GM18517 (cell line): Measurements from ENCODE around the gene NDUFV2.

ENCODE experiments used
- ATAC-seq: cut with Tn5 transposase; IDR thresholded peaks from one replicate; pipeline ENCODE4 v1.9.1; 2021; ENCODE audit warnings: mild to moderate bottlenecking, moderate library complexity; ENCODE audit not compliant: unreplicated experiment

The NDUFV2 gene

GRCh38 chr18:9102508-9103375 is at the start of gene NDUFV2:
Gene NDUFV2, plus strand, starts transcription at chr18:9102699. Its CDS starts 45 bp downstream, at chr18:9102744.
- ATAC-seq = peak; percentile 82

GRCh38 chr18:9053814-9054213 is 48.7 kb upstream of the NDUFV2 start:
- ATAC-seq = no peak

DNA sequence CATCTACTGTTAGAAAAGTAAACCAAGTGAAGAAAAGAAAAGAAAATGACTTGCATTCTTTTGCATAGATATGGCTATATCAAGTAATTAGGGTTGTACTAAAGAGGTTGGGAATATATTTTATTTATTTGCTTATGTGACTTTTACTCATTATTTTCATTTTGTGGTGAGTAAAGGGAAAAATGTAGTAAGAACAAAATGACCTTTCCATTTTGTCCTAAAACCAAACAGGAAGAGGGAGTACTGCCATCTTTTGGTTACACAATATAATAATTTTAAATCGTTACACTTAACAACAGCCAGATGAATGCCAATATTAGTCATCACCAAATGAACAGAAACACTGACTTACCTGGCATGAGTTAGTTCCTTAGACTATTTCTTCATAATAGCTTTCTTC is 47.3 kb upstream of the NDUFV2 start:
- peak; percentile 73 for ATAC-seq

DNA sequence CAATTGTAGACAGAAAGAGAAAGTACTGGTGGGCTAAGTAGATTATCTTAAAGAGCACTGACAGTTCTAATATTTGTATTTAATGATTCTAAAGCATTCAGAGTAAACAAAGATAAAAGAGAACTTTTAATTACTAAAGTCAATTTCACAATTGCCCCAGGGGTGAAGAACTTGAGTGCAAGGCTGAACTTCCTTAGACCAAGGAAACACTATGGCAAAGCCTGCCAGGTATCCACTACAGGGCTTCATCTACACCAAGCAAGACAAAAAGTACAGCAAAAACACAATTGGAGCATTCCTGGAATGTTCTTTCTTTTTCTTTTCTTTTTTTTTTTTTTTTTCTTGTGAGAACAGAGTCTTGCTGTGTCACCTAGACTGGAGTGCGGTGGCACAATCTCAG is 46.9 kb upstream of the NDUFV2 start:
- peak; percentile 11 for ATAC-seq

- no peak for ATAC-seq
These were observed 44.9 kb upstream of the NDUFV2 start for GRCh38 chr18:9057646-9058045.

- ATAC-seq = no peak
These were observed 44.1 kb upstream of the NDUFV2 start for GRCh38 chr18:9058406-9058805.

DNA sequence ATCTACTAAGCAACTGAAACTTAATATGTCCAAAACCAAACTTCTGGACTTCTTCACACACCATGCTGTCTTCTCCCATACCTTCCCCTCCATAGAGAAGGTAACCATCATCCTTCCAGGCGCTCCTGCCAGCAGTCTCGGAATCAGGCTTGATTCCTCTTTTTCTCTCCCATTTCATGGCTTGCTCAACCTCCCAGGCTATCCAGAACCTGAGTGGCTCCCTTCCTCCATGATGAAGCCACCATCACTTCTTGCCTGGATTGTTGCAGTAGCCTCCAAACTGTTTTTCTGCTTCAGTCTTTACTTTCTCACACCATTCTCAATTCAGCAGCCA is 40.1 kb upstream of the NDUFV2 start:
- ATAC-seq = peak; percentile 1

DNA sequence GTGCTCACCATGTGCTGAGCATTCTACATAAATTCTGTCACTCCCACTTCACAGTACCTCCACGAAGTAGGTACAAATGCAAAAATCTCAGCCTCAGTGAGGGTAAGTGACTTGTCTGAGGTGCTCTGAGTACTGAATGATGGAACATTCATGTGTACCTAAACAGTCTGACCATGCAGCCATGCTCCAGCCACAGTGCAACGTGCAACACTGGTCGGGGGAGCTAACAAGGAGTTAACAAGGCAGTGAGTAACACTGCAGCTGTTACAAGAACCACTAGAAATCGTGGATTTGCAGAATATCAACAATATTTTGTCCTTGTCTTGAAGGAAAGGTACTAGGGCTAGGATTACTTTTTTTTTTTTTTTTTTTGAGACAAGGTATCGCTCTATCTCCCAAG is 36.6 kb upstream of the NDUFV2 start:
- ATAC-seq = no peak

GRCh38 chr18:9066358-9066757 is 36.1 kb upstream of the NDUFV2 start:
- peak; percentile 22 for ATAC-seq

DNA sequence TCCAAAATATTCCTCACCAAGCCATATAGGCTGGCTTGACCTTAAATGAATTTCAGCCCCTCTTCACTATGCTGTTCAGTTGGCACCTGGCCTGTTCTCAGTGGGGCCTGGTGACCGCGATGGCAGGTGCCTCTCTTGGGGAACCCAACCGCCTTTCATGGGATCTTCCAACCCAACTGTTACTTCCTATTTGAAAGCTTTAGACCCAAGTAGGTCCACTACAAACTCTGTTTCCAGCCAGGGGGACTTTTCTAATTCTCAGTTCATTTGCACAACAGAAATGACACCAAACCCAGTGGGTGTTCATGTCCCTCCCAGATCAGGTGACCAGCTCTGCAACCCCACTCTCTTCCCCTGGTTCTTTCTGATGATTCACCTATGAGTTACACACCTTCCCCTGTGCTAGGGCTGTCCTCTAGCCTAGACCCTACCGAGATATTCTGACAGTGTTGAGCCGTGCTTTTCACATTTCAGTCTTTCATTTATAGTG is 35.6 kb upstream of the NDUFV2 start:
- ATAC-seq = peak; percentile 63

DNA sequence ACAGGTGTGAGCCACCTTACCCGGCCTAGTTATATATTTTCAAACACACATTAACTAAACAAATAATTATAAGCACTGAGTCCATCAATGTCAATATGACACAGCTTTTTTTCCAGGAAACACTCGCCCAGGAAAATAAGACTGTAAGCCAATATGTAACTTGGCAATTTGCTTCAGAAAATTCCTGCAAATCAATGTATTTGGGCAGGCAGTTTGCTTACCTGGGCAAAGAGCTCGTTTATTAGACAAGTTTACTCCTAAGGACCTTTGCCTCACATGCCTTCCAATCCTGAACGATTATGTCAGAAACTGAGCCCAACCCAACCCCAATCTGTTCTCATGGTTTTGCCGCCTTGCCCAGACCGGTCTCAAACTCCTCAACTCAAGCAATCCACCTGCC is 34.7 kb upstream of the NDUFV2 start:
- ATAC-seq = no peak

GRCh38 chr18:9068346-9068745 is 34.2 kb upstream of the NDUFV2 start:
- ATAC-seq = no peak

DNA sequence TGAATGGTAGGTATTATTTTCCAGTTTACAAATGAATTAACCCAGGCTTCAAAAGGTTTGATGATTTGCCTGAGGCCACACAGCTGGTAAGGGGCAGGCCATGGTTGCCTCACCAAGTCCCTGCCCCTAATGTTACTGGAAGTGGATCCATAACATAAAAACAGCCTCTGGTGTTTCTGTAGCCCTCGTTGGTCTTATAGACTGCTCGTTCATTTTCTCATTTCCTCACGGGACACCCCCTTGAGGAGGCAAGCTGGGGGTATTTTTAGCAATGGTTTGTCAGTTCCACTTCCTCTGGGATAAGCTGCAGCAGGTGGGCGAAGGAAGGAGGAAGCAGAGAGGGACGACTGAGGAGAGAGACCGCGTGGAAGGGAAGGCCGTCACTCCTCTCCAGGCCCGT is 32.9 kb upstream of the NDUFV2 start:
- ATAC-seq = no peak

- ATAC-seq = no peak
These were observed 32.3 kb upstream of the NDUFV2 start for GRCh38 chr18:9070212-9070611.

DNA sequence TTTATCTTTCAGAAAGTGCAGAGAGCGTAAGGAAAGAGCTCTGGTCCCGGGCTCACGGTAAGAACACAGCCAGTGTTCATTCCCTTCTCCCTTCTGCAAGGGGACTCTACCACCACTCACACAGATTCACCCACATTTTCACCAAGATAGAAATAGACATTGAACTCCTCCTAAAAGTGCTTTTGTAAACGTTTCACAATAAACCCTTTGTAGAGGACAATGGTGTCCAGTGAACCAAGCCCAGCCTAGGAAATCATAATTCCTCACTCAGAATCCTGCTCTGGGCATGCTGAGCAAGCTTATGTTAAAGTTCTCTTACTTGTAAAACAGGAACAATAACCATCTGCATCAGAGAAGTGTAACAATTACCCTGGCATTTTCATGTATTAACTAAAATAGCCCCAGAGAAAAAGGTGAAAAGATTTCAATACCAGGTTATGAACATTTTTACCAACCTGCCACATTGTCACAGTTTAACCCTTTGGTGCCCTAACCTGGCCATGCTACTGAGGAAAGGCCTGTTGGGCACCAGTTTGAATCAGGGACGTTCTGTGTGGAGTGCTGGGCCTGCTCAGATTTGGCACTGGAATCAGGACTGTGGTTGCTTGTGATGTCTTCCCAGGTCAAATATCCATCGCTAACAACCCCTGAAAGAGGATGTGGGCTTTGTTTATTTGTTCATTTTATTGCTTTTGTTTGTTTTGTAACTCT is 22.5 kb upstream of the NDUFV2 start:
- ATAC-seq = no peak

DNA sequence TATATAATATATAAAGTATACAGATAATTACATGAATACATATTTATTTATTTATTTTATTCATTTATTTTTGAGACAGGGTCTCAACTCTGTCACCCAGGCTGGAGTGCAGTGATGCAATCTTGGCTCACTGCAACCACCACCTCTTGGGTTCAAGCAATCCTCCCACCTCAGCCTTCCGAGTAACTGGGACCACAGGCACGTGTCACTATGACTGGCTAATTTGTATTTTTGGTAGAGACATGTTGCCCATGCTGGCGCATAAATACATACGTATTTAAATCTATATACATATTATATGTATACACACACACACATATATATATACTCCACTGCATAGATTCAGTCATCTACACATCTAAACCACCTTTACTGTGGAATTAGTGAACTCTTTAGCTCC is 20.6 kb upstream of the NDUFV2 start:
- no peak for ATAC-seq

DNA sequence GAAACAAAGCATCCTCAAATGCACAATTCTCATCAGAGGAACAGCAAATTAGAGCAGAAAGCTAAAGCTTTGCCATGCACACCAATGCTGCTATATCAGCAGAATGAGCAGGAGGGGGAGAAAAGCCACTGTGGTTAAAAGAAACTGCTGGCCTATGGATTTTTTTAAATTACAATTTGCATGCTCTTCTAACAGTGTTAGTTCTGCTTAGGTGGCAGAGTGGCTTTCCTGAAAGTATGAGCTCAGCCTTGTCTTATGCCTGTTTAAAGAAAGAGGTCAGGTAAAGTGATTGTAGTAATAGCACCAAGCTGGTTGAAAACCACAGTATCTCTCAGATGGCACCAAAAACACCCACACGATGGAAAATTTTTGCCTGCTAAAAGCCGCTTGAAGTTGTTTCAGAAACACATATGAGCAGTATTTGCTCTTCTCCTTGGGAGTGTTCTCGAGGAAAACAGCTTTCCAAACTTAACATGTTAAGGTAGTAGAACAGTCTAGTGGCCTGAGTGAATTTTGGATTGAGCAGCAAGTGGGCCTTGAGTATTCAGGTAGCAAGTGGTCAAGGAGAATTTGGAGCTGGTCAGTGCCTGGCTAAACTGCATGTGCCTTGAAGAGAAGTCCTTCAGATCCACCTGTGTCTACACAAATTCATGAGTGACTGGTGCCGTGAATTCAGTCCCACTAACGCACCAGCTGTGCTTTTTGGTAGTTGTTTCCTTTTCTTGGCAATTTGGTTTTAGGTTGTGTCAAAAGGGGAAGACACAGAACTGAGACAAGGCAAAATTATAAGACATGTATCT is 19.6 kb upstream of the NDUFV2 start:
- ATAC-seq = peak; percentile 92

- ATAC-seq = no peak
These were observed 16.5 kb upstream of the NDUFV2 start for GRCh38 chr18:9086015-9086414.

GRCh38 chr18:9086624-9087023 is 15.9 kb upstream of the NDUFV2 start:
- ATAC-seq = no peak

DNA sequence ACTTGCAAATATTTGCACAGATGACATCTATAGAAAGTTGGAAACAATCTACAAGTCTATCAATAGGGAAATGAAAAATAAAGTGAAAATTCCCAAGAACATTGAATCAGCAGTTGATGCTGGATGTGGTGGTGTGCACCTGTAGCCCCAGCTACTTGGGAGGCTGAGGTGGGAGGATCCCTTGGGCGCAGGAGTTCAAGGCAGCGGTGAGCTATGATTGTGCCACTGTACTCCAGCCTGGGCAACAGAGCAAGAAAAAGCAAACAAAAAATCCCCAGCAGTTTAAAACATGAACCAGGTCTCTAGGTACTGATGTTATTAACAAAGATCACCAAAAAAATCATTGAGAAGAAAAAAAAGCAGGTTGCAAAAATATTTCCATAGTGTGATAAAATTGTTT is 15.4 kb upstream of the NDUFV2 start:
- ATAC-seq = no peak

GRCh38 chr18:9088252-9088651 is 14.2 kb upstream of the NDUFV2 start:
- no peak for ATAC-seq
